GM23338 (cell line): ENCODE data around the gene SCAPER. TPM values are rescaled to one million over a fixed set of nuclear protein-coding genes. Genes with fewer than 3 reads are reported as not detected.

Experiments
- ATAC-seq: fragments of 200-7000 bp; cut with Tn5 transposase; 3 replicates; pipeline ENCODE4 v1.9.1; 2020
- DNase-seq: peaks from one replicate; pipeline ENCODE4 v3.0.0-alpha.2; 2015; ENCODE audit warnings: low spot score
- H2AFZ ChIP-seq: fragments of 200-600 bp; sonication (generic); 2 replicates; pipeline ENCODE4 v1.8.0; 2016; ENCODE audit warnings: antibody characterized with exemption, mild to moderate bottlenecking, moderate library complexity
- H3F3A ChIP-seq: fragments of 200-600 bp; sonication (generic); replicated peaks from 2 replicates; pipeline ENCODE4 v1.8.0; 2017; ENCODE audit warnings: antibody characterized with exemption, mixed run types, low read depth
- H3K27ac ChIP-seq: fragments of 200-600 bp; sonication (generic); 2 replicates; pipeline ENCODE4 v1.6.1; 2016; ENCODE audit warnings: low read depth
- H3K27me3 ChIP-seq: fragments of 200-600 bp; sonication (generic); 2 replicates; pipeline ENCODE4 v1.8.0; 2016; ENCODE audit warnings: mild to moderate bottlenecking, mixed run types, moderate library complexity; ENCODE audit not compliant: insufficient read depth
- H3K36me3 ChIP-seq: fragments of 200-600 bp; sonication (generic); 2 replicates; pipeline ENCODE4 v1.8.0; 2016; ENCODE audit warnings: mild to moderate bottlenecking; ENCODE audit not compliant: insufficient read depth
- H3K4me1 ChIP-seq: fragments of 200-600 bp; sonication (generic); 2 replicates; pipeline ENCODE4 v1.8.0; 2016; ENCODE audit warnings: mild to moderate bottlenecking, moderate library complexity; ENCODE audit not compliant: insufficient read depth
- H3K4me2 ChIP-seq: fragments of 200-600 bp; sonication (generic); 2 replicates; pipeline ENCODE4 v1.7.1; 2017; ENCODE audit warnings: mixed run types
- H3K4me3 ChIP-seq: fragments of 200-600 bp; sonication (generic); 2 replicates; pipeline ENCODE4 v1.6.1; 2016; ENCODE audit warnings: mixed run types
- H3K79me2 ChIP-seq: fragments of 200-600 bp; sonication (generic); replicated peaks from 2 replicates; pipeline ENCODE4 v1.8.0; 2017; ENCODE audit warnings: mild to moderate bottlenecking; ENCODE audit not compliant: insufficient read depth
- H3K9me2 ChIP-seq: fragments of 200-600 bp; sonication (generic); 2 replicates; pipeline ENCODE4 v1.8.0; 2017; ENCODE audit not compliant: insufficient read depth
- H4K20me1 ChIP-seq: fragments of 200-600 bp; sonication (generic); replicated peaks from 2 replicates; pipeline ENCODE4 v1.8.0; 2017; ENCODE audit warnings: mild to moderate bottlenecking; ENCODE audit not compliant: insufficient read depth
- H3K27ac Mint-ChIP-seq: 2 replicates; pipeline ENCODE4 v1.8.0; 2020; ENCODE audit warnings: inconsistent platforms, mild to moderate bottlenecking, moderate library complexity, mixed read lengths
- H3K27me3 Mint-ChIP-seq: 3 replicates; pipeline ENCODE4 v1.8.0; 2022; ENCODE audit warnings: low read depth, mild to moderate bottlenecking, moderate library complexity, mixed read lengths, inconsistent platforms; ENCODE audit not compliant: insufficient read depth, poor library complexity
- H3K36me3 Mint-ChIP-seq: 3 replicates; pipeline ENCODE4 v1.8.0; 2021; ENCODE audit warnings: low read depth, mild to moderate bottlenecking, inconsistent platforms, moderate library complexity, mixed read lengths
- H3K4me1 Mint-ChIP-seq: 3 replicates; pipeline ENCODE4 v1.8.0; 2020; ENCODE audit warnings: mild to moderate bottlenecking, inconsistent platforms, mixed read lengths
- H3K4me3 Mint-ChIP-seq: 3 replicates; pipeline ENCODE4 v1.8.0; 2021; ENCODE audit warnings: moderate library complexity, mild to moderate bottlenecking, inconsistent platforms, mixed read lengths
- H3K9me3 Mint-ChIP-seq: 3 replicates; pipeline ENCODE4 v1.8.0; 2020; ENCODE audit warnings: moderate library complexity, mild to moderate bottlenecking, inconsistent platforms, mixed read lengths
- CTCF ChIP-seq, 2 experiments: fragments of 200-600 bp in 1 of 2; sonication (generic) in 1 of 2; conservative IDR thresholded peaks; 2 replicates each; pipeline versions ENCODE4 v1.5.1 to v1.6.1; 2016 to 2017; ENCODE audit warnings: antibody characterized with exemption in 2 of 2, low read depth in 2 of 2, mild to moderate bottlenecking in 2 of 2, moderate library complexity in 1 of 2
- ETS1 ChIP-seq: IDR thresholded peaks from 2 replicates; pipeline ENCODE4 v1.6.1; 2016; ENCODE audit warnings: antibody characterized with exemption
- EZH2 ChIP-seq: fragments of 200-600 bp; sonication (generic); IDR thresholded peaks from one replicate; pipeline ENCODE4 v1.8.0; 2017; ENCODE audit warnings: antibody characterized with exemption, mild to moderate bottlenecking, low read depth; ENCODE audit not compliant: unreplicated experiment
- EZH2phosphoT487 ChIP-seq: fragments of 200-600 bp; sonication (generic); IDR thresholded peaks from one replicate; pipeline ENCODE4 v1.8.1; 2018; ENCODE audit warnings: antibody characterized with exemption; ENCODE audit not compliant: unreplicated experiment
- JUNB ChIP-seq: IDR thresholded peaks from one replicate; pipeline ENCODE4 v1.6.1; 2016; ENCODE audit warnings: antibody characterized with exemption; ENCODE audit not compliant: unreplicated experiment
- NANOG ChIP-seq: IDR thresholded peaks from 2 replicates; pipeline ENCODE4 v1.6.1; 2016; ENCODE audit warnings: antibody characterized with exemption, borderline replicate concordance
- POLR2AphosphoS5 ChIP-seq: IDR thresholded peaks from 2 replicates; pipeline ENCODE4 v1.6.1; 2016; ENCODE audit warnings: antibody characterized with exemption, low read depth
- STAT1 ChIP-seq: IDR thresholded peaks from one replicate; pipeline ENCODE4 v1.6.1; 2016; ENCODE audit warnings: antibody characterized with exemption; ENCODE audit not compliant: unreplicated experiment
- ZNF331 ChIP-seq: fragments of 250-450 bp; sonication (Bioruptor Pico); IDR thresholded peaks from 2 replicates; pipeline ENCODE4 v1.5.0; 2020; ENCODE audit warnings: low read depth, mild to moderate bottlenecking, moderate library complexity
- ZNF462 ChIP-seq: fragments of 250-450 bp; sonication (Bioruptor Pico); IDR thresholded peaks from 2 replicates; pipeline ENCODE4 v1.5.0; 2020; ENCODE audit warnings: mild to moderate bottlenecking, moderate library complexity
- polyA plus RNA-seq: library from polyadenylated mRNA; unstranded; fragments of >200 nt; fragmentation: Nextera tagmentation; extraction: Ambion mirVana; gene quantifications from 2 replicates; pipeline ENCODE4 v1.2.1, GENCODE V29; 2016
- total RNA-seq: library from RNA; depleted of rRNA; stranded (reverse); fragments of >200 nt; shearing (Covaris generic); gene quantifications from 2 replicates; pipeline ENCODE4 v1.2.3, GENCODE V29; 2014

The SCAPER gene
- total and polyA plus RNA-seq, 2 experiments from 2014 or later: 9.1 to 17.6 TPM

DNA sequence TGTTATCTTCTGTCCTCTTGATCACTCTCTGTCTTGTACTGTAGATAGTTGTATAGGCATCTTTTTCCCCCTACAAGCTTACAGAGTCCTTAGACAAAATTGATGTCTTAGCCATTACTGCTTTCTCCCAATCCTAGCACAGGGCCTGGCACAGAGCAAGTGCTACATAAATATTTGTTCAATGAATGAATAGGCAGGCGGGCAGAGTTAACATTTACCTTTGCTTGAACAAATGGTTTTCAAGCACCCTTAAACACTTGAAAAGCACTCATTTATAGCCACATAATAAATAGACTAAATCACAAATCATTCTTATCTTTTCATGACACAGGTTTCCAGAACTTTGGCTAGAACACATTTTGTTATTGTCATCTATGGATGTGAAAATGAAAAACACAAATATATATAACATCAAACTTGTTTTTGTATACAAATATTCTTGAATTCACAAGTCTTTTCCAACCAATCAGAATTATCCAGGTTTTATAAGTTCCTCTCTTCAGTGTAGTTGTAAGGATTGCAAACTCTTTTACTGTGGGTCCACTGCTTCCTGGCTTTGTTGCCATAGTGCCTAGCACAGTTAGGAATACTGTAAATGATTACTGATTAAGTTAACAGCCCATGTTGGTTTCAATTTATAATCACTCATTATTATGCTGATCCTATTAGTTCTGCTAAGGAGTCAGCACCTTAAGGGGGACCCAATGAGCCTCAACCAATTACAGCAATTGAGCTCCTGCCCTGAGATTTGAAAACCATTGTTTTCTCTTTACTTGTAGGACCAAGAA is 506.6 kb downstream of the SCAPER start (continued):
- TF ChIP-seq POLR2AphosphoS5 (no peak), CTCF (conservative IDR thresholded peaks at IDR 0.05; ENCODE audit: low read depth in 2 of 2) (no peak), ZNF331 (CRISPR knock-in tag) (no peak), STAT1 (no peak), JUNB (no peak), ETS1 (no peak)

- Histone ChIP-seq H3K4me2 (no peak overlapping the region), H3K27me3 (no peaks in the 10 kb centered on the region), H3K27ac (no peak overlapping the region), H3K4me1 (peaks cover under 1% of the 10 kb centered on the region; the same call in 1 of the 2 replicates), H3K36me3 (no peaks in the 10 kb centered on the region), H3K79me2 (no peaks in the 10 kb centered on the region), H2AFZ (no peak overlapping the region), H3K9me2 (no peaks in the 10 kb centered on the region), H4K20me1 (no peaks in the 10 kb centered on the region), H3F3A (no peaks in the 10 kb centered on the region), H3K4me3 (no peak overlapping the region)
- Mint-ChIP-seq H3K4me1 (no peaks in the 10 kb centered on the region), H3K27ac (no peak overlapping the region), H3K9me3 (no peaks in the 10 kb centered on the region), H3K36me3 (no peaks in the 10 kb centered on the region), H3K4me3 (no peak overlapping the region), H3K27me3 (peaks cover 7% of the 10 kb centered on the region)
- no peak for DNase-seq
- ATAC-seq: no peak
- no peak for TF ChIP-seq EZH2
- no peak for TF ChIP-seq ZNF462 (CRISPR knock-in tag)
- no peak for TF ChIP-seq CTCF (conservative IDR thresholded peaks at IDR 0.05; ENCODE audit: low read depth in 2 of 2)
- TF ChIP-seq EZH2phosphoT487: no peak
- no peak for TF ChIP-seq POLR2AphosphoS5
- TF ChIP-seq NANOG: no peak
Observed at GRCh38 chr15:76393614-76394013, 511.5 kb downstream of the SCAPER start.
